ENCODE measurements around the gene UNC45A.

The UNC45A gene

DNA sequence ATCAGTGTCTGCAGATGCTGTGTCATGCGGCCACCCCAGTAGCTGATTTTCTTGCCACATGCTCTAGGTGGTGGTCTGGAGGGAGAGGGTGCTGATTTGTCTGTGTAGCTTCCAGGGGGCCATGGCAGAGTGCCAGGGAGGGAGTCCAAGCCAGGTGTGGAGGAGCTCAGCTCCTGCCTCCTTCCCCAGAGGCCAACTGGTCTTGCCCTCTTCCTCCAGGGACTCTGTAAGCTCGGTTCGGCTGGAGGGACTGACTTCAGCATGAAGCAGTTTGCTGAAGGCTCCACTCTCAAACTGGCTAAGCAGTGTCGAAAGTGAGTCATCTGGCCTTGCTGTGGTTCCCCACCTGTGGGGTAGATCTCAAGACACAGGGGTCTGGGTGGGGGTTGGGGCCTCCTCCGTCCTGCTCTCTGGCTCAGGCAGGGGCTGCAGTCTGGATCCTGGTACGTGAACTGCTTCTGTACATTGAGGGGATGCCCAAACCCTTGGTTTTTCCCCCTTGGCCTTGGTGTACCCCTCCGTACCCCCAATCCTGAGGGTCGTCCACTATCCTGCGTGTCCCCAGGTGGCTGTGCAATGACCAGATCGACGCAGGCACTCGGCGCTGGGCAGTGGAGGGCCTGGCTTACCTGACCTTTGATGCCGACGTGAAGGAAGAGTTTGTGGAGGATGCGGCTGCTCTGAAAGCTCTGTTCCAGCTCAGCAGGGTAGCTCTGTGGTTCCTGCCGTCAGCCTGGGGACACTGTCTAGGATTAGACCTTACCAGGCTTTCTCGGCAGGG, 12.7 kb downstream of the UNC45A start:
- no peak overlapping the region for H2BK5ac ChIP-seq (ENCODE audit: low read depth, low read length, poor library complexity, severe bottlenecking)

DNA sequence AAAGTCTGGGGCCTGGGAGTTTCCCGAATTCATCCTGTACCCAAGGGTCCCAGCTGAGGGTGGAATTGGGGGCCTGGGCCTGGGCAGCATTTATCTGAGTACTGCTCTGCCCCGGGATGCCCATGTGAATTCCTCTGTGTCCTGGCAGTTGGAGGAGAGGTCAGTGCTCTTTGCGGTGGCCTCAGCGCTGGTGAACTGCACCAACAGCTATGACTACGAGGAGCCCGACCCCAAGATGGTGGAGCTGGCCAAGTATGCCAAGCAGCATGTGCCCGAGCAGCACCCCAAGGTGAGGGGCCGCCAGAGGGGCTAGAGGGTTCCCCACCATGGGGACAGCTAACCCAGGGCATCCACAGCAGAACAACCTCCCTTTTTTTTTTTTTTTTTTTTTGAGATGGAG, 13.4 kb downstream of the UNC45A start:
- peaks cover 85 to 88% of the 10 kb centered on the region in 2 experiments for H3K36me3 ChIP-seq (ENCODE audit: control insufficient read depth in 1 of 2, insufficient read depth in 2 of 2, low read depth in 1 of 2, low read length in 2 of 2)
- H3K4me3 ChIP-seq (ENCODE audit: insufficient read depth in 1 of 2, low read depth in 1 of 2, low read length in 2 of 2), result no peak overlapping the region
- H3K27ac ChIP-seq (ENCODE audit: low read length, poor library complexity, severe bottlenecking), result no peak overlapping the region
- DNase-seq, result no peak
- H3K9me3 ChIP-seq (ENCODE audit: control insufficient read depth, low read length), result no peaks in the 10 kb centered on the region
- no peak overlapping the region for H3K14ac ChIP-seq (ENCODE audit: low read length in 2 of 2)
- peaks cover 16% of the 10 kb centered on the region for H3K79me1 ChIP-seq (replicated peaks; ENCODE audit: low read length, poor library complexity, severe bottlenecking)
- H3K27me3 ChIP-seq (ENCODE audit: control insufficient read depth in 1 of 2, insufficient read depth in 1 of 2, low read length in 2 of 2), result no peaks in the 10 kb centered on the region
- H4K91ac ChIP-seq (ENCODE audit: low read length), result no peak overlapping the region
- peaks cover 24% of the 10 kb centered on the region for H3K4me1 ChIP-seq (ENCODE audit: control insufficient read depth, insufficient read depth, low read depth, low read length)
- H3K9ac ChIP-seq (ENCODE audit: low read length), result no peak overlapping the region
- H3K18ac ChIP-seq (ENCODE audit: low read depth in 1 of 2, low read length in 2 of 2), result no peak overlapping the region
- no peak overlapping the region for H2BK12ac ChIP-seq (ENCODE audit: low read length in 2 of 2)
- H3K23ac ChIP-seq (ENCODE audit: low read length in 2 of 2), result no peak overlapping the region
- no peak overlapping the region for H4K8ac ChIP-seq (ENCODE audit: low read length)
- H3K4ac ChIP-seq (ENCODE audit: low read depth in 1 of 2, low read length in 2 of 2), result no peak overlapping the region
- H2BK15ac ChIP-seq (ENCODE audit: low read depth, poor library complexity, severe bottlenecking), result no peak overlapping the region
- H2BK5ac ChIP-seq (ENCODE audit: low read depth, low read length, poor library complexity, severe bottlenecking), result no peak overlapping the region
- H2BK120ac ChIP-seq (ENCODE audit: low read depth, low read length), result no peak overlapping the region
- no peak overlapping the region for H3K4me2 ChIP-seq (ENCODE audit: low read length, poor library complexity, severe bottlenecking)
- no peak overlapping the region for H2AK5ac ChIP-seq (ENCODE audit: low read length, severe bottlenecking)
- 98% methylated on average over 7 of the region's 8 CpGs for WGBS
- no peak overlapping the region for H2AFZ ChIP-seq (ENCODE audit: low read depth, low read length)

More for the DNA sequence above, 12.7 kb downstream of the UNC45A start:
- H2BK120ac ChIP-seq (ENCODE audit: low read depth, low read length), result no peak overlapping the region
- no peak overlapping the region for H3K14ac ChIP-seq (ENCODE audit: low read length in 2 of 2)
- no peak overlapping the region for H2BK15ac ChIP-seq (ENCODE audit: low read depth, poor library complexity, severe bottlenecking)
- no peak overlapping the region for H2AFZ ChIP-seq (ENCODE audit: low read depth, low read length)
- H3K27ac ChIP-seq (ENCODE audit: low read length, poor library complexity, severe bottlenecking), result no peak overlapping the region
- no peaks in the 10 kb centered on the region for H3K9me3 ChIP-seq (ENCODE audit: control insufficient read depth, low read length)
- peaks cover 24% of the 10 kb centered on the region for H3K4me1 ChIP-seq (ENCODE audit: control insufficient read depth, insufficient read depth, low read depth, low read length)
- no peak for DNase-seq
- H2AK5ac ChIP-seq (ENCODE audit: low read length, severe bottlenecking), result no peak overlapping the region
- H4K8ac ChIP-seq (ENCODE audit: low read length), result no peak overlapping the region
- H3K36me3 ChIP-seq (ENCODE audit: control insufficient read depth in 1 of 2, insufficient read depth in 2 of 2, low read depth in 1 of 2, low read length in 2 of 2), result peaks cover 85 to 88% of the 10 kb centered on the region in 2 experiments
- H3K4me2 ChIP-seq (ENCODE audit: low read length, poor library complexity, severe bottlenecking), result no peak overlapping the region
- H2BK12ac ChIP-seq (ENCODE audit: low read length in 2 of 2), result no peak overlapping the region
- H3K79me1 ChIP-seq (replicated peaks; ENCODE audit: low read length, poor library complexity, severe bottlenecking), result peaks cover 15% of the 10 kb centered on the region
- no peak overlapping the region for H3K23ac ChIP-seq (ENCODE audit: low read length in 2 of 2)
- H4K91ac ChIP-seq (ENCODE audit: low read length), result no peak overlapping the region
- H3K4ac ChIP-seq (ENCODE audit: low read depth in 1 of 2, low read length in 2 of 2), result no peak overlapping the region
- no peaks in the 10 kb centered on the region for H3K27me3 ChIP-seq (ENCODE audit: control insufficient read depth in 1 of 2, insufficient read depth in 1 of 2, low read length in 2 of 2)
- H3K9ac ChIP-seq (ENCODE audit: low read length), result no peak overlapping the region
- 94% methylated on average over 18 of the region's 18 CpGs for WGBS
- no peak overlapping the region for H3K4me3 ChIP-seq (ENCODE audit: insufficient read depth in 1 of 2, low read depth in 1 of 2, low read length in 2 of 2)
- H3K18ac ChIP-seq (ENCODE audit: low read depth in 1 of 2, low read length in 2 of 2), result no peak overlapping the region

DNA sequence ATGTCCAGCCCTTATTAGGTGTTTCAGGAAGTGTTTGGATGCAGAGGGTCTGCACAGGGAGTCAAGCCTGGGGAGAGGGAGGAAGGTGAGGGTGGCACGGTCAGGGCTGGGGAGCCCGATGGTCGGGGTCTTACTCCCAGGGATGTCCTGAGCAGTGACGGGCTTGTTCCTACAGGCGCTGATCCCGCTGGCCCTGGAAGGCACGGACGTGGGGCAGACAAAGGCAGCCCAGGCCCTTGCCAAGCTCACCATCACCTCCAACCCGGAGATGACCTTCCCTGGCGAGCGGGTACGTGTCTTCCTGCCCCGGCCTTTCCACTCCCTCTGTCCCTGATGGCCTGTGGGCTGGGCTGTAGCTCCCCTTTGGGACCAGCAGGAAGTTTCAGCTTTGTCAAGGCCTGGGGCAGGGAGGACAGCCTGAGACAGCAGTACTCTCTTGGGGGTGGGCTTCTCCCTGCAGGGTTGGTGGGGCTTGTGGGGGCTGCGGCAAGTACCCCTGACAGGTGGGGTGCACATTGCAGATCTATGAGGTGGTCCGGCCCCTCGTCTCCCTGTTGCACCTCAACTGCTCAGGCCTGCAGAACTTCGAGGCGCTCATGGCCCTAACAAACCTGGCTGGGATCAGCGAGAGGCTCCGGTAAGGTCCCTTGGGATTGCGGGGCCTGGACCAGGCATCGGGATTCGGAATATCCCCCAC, 15.0 kb downstream of the UNC45A start:
- no peak overlapping the region for H2AFZ ChIP-seq (ENCODE audit: low read depth, low read length)
- no peaks in the 10 kb centered on the region for H3K27me3 ChIP-seq (ENCODE audit: control insufficient read depth in 1 of 2, insufficient read depth in 1 of 2, low read length in 2 of 2)
- no peak overlapping the region for H3K18ac ChIP-seq (ENCODE audit: low read depth in 1 of 2, low read length in 2 of 2)
- H2BK12ac ChIP-seq (ENCODE audit: low read length in 2 of 2), result no peak overlapping the region
- no peak overlapping the region for H3K9ac ChIP-seq (ENCODE audit: low read length)
- H3K36me3 ChIP-seq (ENCODE audit: control insufficient read depth in 1 of 2, insufficient read depth in 2 of 2, low read depth in 1 of 2, low read length in 2 of 2), result peaks cover 77 to 80% of the 10 kb centered on the region in 2 experiments
- no peak overlapping the region for H4K91ac ChIP-seq (ENCODE audit: low read length)
- H3K4me3 ChIP-seq (ENCODE audit: insufficient read depth in 1 of 2, low read depth in 1 of 2, low read length in 2 of 2), result no peak overlapping the region
- H2BK5ac ChIP-seq (ENCODE audit: low read depth, low read length, poor library complexity, severe bottlenecking), result no peak overlapping the region
- H3K9me3 ChIP-seq (ENCODE audit: control insufficient read depth, low read length), result no peaks in the 10 kb centered on the region
- H3K4ac ChIP-seq (ENCODE audit: low read depth in 1 of 2, low read length in 2 of 2), result no peak overlapping the region
- H3K14ac ChIP-seq (ENCODE audit: low read length in 2 of 2), result no peak overlapping the region
- no peak overlapping the region for H2BK120ac ChIP-seq (ENCODE audit: low read depth, low read length)
- H3K4me2 ChIP-seq (ENCODE audit: low read length, poor library complexity, severe bottlenecking), result no peak overlapping the region
- peaks cover 16% of the 10 kb centered on the region for H3K79me1 ChIP-seq (replicated peaks; ENCODE audit: low read length, poor library complexity, severe bottlenecking)
- 97% methylated on average over 23 of the region's 23 CpGs for WGBS
- no peak overlapping the region for H2BK15ac ChIP-seq (ENCODE audit: low read depth, poor library complexity, severe bottlenecking)
- no peak overlapping the region for H3K27ac ChIP-seq (ENCODE audit: low read length, poor library complexity, severe bottlenecking)
- DNase-seq, result no peak
- H3K4me1 ChIP-seq (ENCODE audit: control insufficient read depth, insufficient read depth, low read depth, low read length), result peaks cover 27% of the 10 kb centered on the region
- H4K8ac ChIP-seq (ENCODE audit: low read length), result no peak overlapping the region
- no peak overlapping the region for H3K23ac ChIP-seq (ENCODE audit: low read length in 2 of 2)
- no peak overlapping the region for H2AK5ac ChIP-seq (ENCODE audit: low read length, severe bottlenecking)

DNA sequence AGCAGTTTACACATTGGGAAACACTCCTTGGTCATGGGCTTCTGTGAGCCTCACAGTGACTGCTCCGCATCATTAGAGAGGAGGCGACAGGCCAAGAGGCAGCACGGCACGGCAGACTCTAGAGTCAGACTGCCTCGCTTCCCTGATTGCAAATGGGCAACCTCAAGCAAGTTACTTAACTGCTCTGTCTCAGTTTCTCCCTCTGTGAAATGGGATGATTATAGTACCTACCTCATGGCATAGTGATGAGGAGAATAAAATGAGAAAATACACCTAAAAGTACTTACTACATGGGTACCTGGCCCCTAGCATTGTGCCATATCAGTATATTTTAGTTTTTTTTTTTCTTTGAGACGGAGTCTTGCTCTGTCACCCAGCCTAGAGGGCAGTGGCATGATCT, 15.6 kb downstream of the UNC45A start:
- DNase-seq, result no peak

More for the DNA sequence above, 15.6 kb downstream of the UNC45A start:
- Histone ChIP-seq H3K4me1 (ENCODE audit: control insufficient read depth, insufficient read depth, low read depth, low read length) (peaks cover 31% of the 10 kb centered on the region), H4K91ac (ENCODE audit: low read length) (no peak overlapping the region), H3K18ac (ENCODE audit: low read depth in 1 of 2, low read length in 2 of 2) (no peak overlapping the region), H3K4me2 (ENCODE audit: low read length, poor library complexity, severe bottlenecking) (no peak overlapping the region), H3K79me1 (replicated peaks; ENCODE audit: low read length, poor library complexity, severe bottlenecking) (peaks cover 16% of the 10 kb centered on the region), H2BK15ac (ENCODE audit: low read depth, poor library complexity, severe bottlenecking) (no peak overlapping the region), H2AFZ (ENCODE audit: low read depth, low read length) (no peak overlapping the region), H3K14ac (ENCODE audit: low read length in 2 of 2) (no peak overlapping the region), H3K9ac (ENCODE audit: low read length) (no peak overlapping the region), H2BK120ac (ENCODE audit: low read depth, low read length) (no peak overlapping the region), H3K9me3 (ENCODE audit: control insufficient read depth, low read length) (no peaks in the 10 kb centered on the region), H2AK5ac (ENCODE audit: low read length, severe bottlenecking) (no peak overlapping the region), H3K4ac (ENCODE audit: low read depth in 1 of 2, low read length in 2 of 2) (no peak overlapping the region), H3K4me3 (ENCODE audit: insufficient read depth in 1 of 2, low read depth in 1 of 2, low read length in 2 of 2) (no peak overlapping the region), H2BK12ac (ENCODE audit: low read length in 2 of 2) (no peak overlapping the region), H4K8ac (ENCODE audit: low read length) (no peak overlapping the region), H3K27ac (ENCODE audit: low read length, poor library complexity, severe bottlenecking) (no peak overlapping the region), H3K27me3 (ENCODE audit: control insufficient read depth in 1 of 2, insufficient read depth in 1 of 2, low read length in 2 of 2) (no peaks in the 10 kb centered on the region), H3K36me3 (ENCODE audit: control insufficient read depth in 1 of 2, insufficient read depth in 2 of 2, low read depth in 1 of 2, low read length in 2 of 2) (peaks cover 76 to 78% of the 10 kb centered on the region in 2 experiments), H2BK5ac (ENCODE audit: low read depth, low read length, poor library complexity, severe bottlenecking) (no peak overlapping the region), H3K23ac (ENCODE audit: low read length in 2 of 2) (no peak overlapping the region)
- 100% methylated on average over 5 of the region's 6 CpGs for WGBS
